ENCODE measurements around the gene SLC1A3. TPM values are rescaled to one million over a fixed set of nuclear protein-coding genes. Genes with fewer than 3 reads are reported as not detected.

Gene SLC1A3
- total RNA-seq, 2 experiments from 2014 or later: 0.42 to 0.85 TPM

DNA sequence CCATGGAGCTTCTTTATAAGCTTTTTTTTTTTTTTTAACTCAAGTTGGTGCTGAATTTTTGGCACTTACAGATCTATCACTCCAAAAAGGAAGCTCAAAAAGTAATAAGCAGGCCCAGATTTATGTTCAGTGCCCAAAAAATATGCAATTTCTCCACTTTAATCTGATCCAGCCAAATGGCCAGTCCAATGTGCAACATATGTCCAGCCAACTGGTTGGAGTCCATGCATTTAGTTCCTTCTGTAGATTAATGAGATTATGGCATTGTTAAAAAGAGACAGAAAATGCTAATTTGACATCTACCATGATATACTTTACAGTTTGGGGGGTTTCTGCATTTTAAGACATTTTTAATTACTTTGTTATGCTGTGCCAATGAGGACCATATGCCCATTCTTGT lies 129.5 kb downstream of the SLC1A3 start:
- Mint-ChIP-seq H3K4me3 (no peak overlapping the region), H3K27me3 (peaks cover 15% of the 10 kb centered on the region), H3K36me3 (no peaks in the 10 kb centered on the region)

More for the DNA sequence above, 129.5 kb downstream of the SLC1A3 start:
- H3K27ac Mint-ChIP-seq: no peak overlapping the region
- H3K9me3 Mint-ChIP-seq: no peaks in the 10 kb centered on the region
- DNase-seq: no peak
- peaks cover 5% of the 10 kb centered on the region for H3K4me1 Mint-ChIP-seq

Data from activated naive CD8-positive, alpha-beta T cell treated with anti-CD3 and anti-CD28 coated beads for 36 hours (primary cell).